ENCODE results near the gene CD8A.
A peak's percentile ranks its signal among the peaks of the same experiment; 100 is the strongest.
"Not testable (repeated sequence)": the region's sequence is repeated elsewhere in the genome, so short reads cannot be mapped to it uniquely, and the experiment has no call there.

Gene CD8A

DNA sequence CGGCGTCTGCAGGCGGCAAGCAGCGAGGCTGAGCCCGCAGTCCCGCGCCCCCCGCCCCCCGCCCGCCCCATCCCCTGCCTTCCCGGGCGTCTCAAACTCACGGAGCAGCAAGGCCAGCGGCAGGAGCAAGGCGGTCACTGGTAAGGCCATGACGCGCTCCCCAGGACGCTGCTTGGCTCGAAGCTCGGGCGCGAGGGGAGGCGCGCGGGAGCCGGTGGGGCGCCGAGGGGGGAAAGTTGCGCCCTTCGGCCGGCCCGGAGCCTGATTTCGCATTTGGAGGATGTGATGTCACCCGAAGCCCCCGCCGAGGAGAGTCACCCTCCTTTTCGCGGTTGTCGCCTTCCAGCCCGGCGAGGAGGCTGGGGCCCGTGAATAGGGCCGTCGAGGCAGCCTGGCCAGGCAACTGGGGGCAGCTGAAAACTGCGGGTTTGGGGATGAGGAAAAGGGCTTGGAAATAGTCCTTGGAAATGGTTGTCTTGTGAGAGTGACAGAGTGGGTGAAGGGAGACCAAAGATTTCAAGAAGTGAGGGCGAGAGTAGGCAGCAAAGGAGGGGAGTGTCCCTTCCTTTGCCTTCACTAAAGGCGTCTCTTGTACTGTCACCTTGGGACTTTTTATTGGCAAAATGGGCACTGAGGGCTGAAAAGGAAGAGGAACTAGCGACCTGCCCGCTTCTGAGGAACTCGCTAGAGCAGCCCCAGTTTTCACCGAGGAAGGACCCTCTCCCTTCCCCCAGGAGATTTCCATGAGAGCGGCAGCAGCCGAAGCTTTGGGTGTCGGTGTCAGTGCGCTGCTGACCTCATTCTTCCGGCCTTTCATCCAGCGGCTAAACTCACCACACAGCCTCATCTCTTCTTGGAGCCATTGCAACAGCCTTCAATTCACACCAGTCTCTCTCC is at the start of gene CD8A:
Gene CD8A (minus strand): TSS at position 238 of the 897 bp plus-strand sequence. CDS start 88 bp downstream, at position 150.
- Mint-ChIP-seq H3K36me3 (ENCODE audit: low read depth) (peaks cover 23% of the 10 kb centered on the region), H3K4me1 (ENCODE audit: low read depth) (peaks cover 40% of the 10 kb centered on the region), H3K27ac (peak within 1 kb of the TSS; percentile 38), H3K4me3 (peak within 1 kb of the TSS; percentile 81), H3K27me3 (ENCODE audit: low read depth) (peaks cover 68% of the 10 kb centered on the region), H3K9me3 (peaks cover 14% of the 10 kb centered on the region)
- DNase-seq (ENCODE audit: low spot score) = no peak

DNA sequence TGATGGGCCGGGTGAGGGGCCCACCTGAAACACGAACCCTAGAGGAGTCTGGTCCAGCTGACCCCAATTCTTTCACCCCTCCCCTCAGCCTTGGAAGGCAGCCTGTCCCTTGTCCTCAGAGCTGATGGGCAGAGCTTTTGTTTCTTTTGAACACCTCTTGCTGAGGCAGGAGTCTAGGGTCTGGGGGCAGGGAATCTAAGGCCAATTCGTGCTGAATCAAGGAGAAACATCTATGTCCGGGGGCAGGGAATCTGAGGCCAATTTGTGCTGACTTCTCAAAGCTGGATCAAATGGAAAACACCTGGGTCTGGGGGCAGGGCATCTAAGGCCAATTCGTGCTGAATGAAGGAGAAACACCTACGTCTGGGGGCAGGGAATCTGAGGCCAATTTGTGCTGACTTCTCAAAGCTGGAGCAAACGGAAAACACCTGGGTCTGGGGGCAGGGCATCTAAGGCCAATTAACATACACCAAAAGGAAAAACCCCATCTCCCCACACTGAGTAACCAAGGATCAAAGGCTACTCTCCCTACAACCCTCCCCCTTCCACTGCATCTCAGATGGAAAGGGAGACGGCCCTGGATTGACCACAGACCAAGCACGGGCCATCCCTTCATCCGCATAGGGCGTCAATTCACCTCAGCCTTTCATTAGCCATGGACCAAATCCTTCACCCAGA is 49.3 kb upstream of the CD8A start:
- H3K9me3 Mint-ChIP-seq, H3K27ac Mint-ChIP-seq: not testable (repeated sequence)

DNA sequence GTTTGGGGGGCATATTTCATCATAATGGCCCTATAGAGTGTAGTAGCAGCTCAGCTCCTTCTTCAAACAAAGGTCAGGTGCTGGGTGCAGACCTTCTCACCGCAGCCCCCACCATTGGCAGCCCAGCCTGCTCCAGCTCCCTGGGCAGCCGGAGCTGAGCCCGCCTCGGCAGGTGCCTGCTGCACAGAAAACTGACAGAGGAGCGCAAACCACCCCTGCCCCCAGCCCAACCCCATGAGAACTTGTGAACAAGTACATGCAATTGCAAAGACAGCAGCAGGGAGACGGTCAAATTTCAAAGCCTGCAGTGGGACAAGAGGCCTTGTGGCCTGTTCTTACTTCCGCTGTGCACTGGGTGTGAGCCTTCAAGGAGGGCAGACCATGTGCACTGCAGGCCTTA is 48.7 kb upstream of the CD8A start:
- H3K4me1 Mint-ChIP-seq (ENCODE audit: low read depth) = peaks cover 13% of the 10 kb centered on the region
- H3K4me3 Mint-ChIP-seq = not testable (repeated sequence)

More for the DNA sequence above, 49.3 kb upstream of the CD8A start:
- DNase-seq (ENCODE audit: low spot score); H3K27me3 Mint-ChIP-seq (ENCODE audit: low read depth); H3K36me3 Mint-ChIP-seq (ENCODE audit: low read depth); H3K4me3 Mint-ChIP-seq: not testable (repeated sequence)
- peaks cover 13% of the 10 kb centered on the region for H3K4me1 Mint-ChIP-seq (ENCODE audit: low read depth)

DNA sequence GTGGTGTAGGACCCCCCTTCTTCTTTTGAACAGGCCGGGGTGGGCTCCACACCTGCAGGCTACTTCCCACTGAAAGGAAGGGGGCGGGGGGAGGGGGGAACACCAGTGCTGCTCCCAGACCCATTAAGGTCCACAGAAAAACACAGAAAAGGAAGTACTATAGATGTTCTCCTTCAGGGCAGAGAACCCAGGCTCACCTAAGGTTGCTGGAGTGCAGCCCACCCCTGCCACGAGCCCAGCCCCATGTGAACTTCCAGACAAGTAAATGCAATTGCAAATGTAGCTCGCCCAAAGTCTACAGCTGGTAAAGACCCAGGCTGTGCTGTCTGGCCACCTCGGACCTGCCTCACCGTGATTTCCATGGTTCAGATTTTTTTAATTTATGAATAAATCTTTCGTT is 47.0 kb upstream of the CD8A start:
- H3K4me1 Mint-ChIP-seq (ENCODE audit: low read depth) = peaks cover 13% of the 10 kb centered on the region
- not testable (repeated sequence) for H3K36me3 Mint-ChIP-seq (ENCODE audit: low read depth); H3K27me3 Mint-ChIP-seq (ENCODE audit: low read depth); H3K4me3 Mint-ChIP-seq; H3K27ac Mint-ChIP-seq; H3K9me3 Mint-ChIP-seq; DNase-seq (ENCODE audit: low spot score)

More for the DNA sequence above, 48.7 kb upstream of the CD8A start:
- not testable (repeated sequence) for H3K27ac Mint-ChIP-seq; H3K36me3 Mint-ChIP-seq (ENCODE audit: low read depth); H3K27me3 Mint-ChIP-seq (ENCODE audit: low read depth); DNase-seq (ENCODE audit: low spot score); H3K9me3 Mint-ChIP-seq

DNA sequence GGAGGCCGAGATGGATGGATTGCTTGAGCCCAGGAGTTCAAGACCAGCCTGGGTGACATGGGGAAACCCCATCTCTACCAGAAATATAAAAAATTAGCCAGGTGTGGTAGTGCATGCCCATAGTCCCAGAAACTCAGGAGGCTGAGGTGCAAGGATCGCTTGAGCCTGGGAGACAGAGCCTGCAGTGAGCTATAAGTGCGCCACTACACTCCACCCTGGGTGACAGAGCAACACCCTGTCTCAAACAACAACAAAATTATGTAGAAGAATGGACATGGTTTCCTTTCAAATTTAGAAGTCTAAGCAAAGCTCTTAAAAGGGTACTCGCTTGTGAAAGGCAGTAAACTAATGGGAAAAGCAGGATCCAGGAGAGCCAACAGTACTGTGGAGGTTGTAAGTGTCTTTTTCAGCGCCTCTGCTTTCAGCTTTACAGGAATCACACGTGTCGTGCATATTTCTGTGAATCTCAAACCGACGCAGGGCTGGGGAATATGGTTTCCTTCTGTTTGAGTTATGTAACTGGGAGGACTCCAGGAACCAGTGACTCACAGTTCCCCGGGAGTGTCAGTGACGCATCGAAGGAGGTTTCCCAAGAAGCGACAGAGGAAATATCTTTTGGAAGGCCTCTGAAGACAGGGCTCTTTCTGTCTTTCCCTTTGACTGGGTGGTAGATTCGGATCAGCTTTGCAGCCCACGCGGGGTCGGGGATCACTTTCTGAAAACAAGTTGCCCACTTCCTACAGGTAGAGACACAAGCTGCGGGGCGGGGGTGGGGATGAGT is 46.4 kb upstream of the CD8A start:
- H3K9me3 Mint-ChIP-seq; H3K4me1 Mint-ChIP-seq (ENCODE audit: low read depth); H3K27ac Mint-ChIP-seq; H3K27me3 Mint-ChIP-seq (ENCODE audit: low read depth); H3K36me3 Mint-ChIP-seq (ENCODE audit: low read depth): not testable (repeated sequence)
- H3K4me3 Mint-ChIP-seq = peak overlapping the region; percentile 36
- DNase-seq (ENCODE audit: low spot score) = peak; percentile 67

DNA sequence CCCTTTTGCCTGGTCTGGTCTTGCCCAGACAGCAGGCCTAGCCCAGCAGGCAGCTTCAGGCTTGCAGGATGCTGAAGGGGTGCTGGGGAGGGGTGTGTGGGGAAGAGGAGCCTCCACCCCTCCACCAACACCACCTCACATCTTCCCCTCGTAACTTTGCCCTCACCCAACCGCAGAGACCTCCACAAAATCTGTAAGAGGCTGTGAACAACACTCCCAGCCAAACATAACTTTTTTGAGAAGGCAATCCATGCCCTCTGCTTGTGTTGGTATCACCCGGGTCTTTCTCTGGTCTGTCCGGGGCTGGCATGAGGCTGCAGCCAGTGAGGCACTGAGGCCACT is 44.8 kb upstream of the CD8A start:
- H3K27ac Mint-ChIP-seq; H3K4me3 Mint-ChIP-seq; H3K9me3 Mint-ChIP-seq; H3K4me1 Mint-ChIP-seq (ENCODE audit: low read depth); DNase-seq (ENCODE audit: low spot score); H3K36me3 Mint-ChIP-seq (ENCODE audit: low read depth): not testable (repeated sequence)
- peaks cover 12% of the 10 kb centered on the region for H3K27me3 Mint-ChIP-seq (ENCODE audit: low read depth)

DNA sequence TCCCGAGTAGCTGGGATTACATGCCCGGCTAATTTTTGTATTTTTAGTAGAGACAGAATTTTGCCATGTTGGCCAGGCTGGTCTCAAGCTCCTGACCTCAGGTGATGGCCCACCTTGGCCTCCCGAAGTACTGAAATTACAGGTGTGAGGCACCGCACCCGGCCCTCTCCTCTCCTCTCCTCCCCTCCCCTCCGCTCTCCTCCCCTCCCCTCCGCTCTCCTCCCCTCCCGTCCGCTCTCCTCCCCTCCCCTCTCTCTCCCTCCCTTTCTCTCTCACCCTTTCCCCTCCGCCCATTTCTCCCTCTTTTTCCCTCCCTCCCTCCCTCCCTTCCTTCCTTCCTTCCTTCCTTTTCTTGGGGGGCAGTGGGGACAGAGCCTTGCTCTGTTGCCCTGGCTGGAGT is 42.6 kb upstream of the CD8A start:
- H3K27me3 Mint-ChIP-seq (ENCODE audit: low read depth) = peaks cover 12% of the 10 kb centered on the region
- no peak overlapping the region for H3K4me3 Mint-ChIP-seq
- DNase-seq (ENCODE audit: low spot score) = no peak
- H3K27ac Mint-ChIP-seq = no peak overlapping the region
- no peaks in the 10 kb centered on the region for H3K9me3 Mint-ChIP-seq
- no peaks in the 10 kb centered on the region for H3K36me3 Mint-ChIP-seq (ENCODE audit: low read depth)
- H3K4me1 Mint-ChIP-seq (ENCODE audit: low read depth) = peaks cover 4% of the 10 kb centered on the region

DNA sequence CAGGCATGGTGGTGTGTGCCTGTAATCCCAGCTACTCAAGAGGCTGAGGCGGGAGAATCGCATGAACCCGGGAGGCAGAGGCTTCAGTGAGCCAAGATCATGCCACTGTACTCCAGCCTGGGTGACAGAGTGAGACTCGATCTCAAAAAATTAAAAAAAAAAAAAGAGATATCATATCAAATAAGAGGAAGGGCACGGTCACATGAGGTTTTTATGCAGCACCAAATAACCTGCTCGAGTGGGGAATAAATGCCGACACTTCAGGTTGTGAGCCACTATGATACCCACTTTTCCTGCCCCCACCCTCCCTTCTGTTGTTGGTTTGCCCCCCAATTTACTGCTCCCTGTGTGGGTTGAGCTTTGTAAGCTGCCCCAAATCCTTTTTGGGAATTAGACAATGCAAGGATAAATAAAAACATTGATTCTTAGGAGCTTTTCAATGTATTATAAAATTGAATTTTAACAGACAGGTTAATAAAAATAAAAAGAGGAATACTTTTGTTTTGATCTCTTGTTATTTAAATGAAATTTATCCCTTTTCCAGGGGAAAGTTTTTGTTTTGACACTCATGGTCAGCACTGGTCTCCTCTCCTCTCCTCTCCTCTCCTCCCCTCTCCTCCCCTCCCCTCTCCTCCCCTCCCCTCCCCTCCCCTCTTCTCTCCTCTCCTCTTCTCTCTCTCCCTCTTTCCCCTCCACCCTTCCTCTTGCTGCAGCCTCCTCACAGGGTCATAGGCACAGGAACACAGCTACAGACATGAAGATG is 41.8 kb upstream of the CD8A start:
- Mint-ChIP-seq H3K36me3 (ENCODE audit: low read depth) (no peaks in the 10 kb centered on the region), H3K27me3 (ENCODE audit: low read depth) (peaks cover 12% of the 10 kb centered on the region), H3K4me1 (ENCODE audit: low read depth) (peaks cover 4% of the 10 kb centered on the region), H3K4me3 (no peak overlapping the region), H3K27ac (no peak overlapping the region), H3K9me3 (no peaks in the 10 kb centered on the region)
- DNase-seq (ENCODE audit: low spot score) = no peak

DNA sequence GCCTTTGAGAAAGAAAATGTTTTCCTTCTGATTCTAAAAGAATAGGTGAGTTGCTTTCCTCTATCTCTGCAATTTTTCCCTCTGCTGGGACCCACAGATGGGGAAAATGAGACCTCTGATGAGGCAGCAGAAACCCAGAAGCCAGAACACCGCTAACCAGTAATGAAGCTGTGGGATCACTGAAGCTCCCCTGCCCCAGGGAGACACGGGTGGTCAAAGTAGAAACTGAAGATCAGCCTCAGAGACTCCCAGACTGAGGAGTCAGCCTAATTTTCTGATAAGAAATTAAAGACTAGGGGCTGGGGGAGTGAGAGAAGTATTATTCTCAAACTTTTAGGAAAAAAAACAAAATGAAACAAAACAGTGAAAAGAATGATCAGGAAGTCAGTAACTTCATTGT is 40.8 kb upstream of the CD8A start:
- Mint-ChIP-seq H3K4me3 (no peak overlapping the region), H3K27ac (no peak overlapping the region), H3K4me1 (ENCODE audit: low read depth) (peaks cover under 1% of the 10 kb centered on the region)

DNA sequence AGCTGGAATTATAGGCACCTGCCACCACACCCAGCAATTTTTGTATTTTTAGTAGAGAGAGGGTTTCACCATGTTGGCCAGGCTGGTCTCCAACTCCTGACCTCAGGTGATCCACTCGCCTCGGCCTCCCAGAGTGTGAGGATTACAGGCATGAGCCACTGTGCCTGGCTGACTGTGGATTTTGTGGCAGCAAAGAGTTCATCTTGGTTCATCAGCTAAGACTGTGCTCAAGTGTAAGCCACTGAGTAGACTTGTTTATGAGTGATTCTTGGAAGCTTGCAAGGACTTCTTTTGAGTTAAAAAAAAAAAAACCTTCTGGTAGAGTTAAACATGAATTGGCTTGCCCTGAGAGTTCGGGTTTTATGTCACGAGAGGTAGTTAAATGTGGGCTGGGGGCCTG is 36.2 kb upstream of the CD8A start:
- Mint-ChIP-seq H3K27me3 (ENCODE audit: low read depth) (peaks cover 15% of the 10 kb centered on the region), H3K4me3 (no peak overlapping the region), H3K9me3 (peaks cover 10% of the 10 kb centered on the region), H3K36me3 (ENCODE audit: low read depth) (no peaks in the 10 kb centered on the region), H3K4me1 (ENCODE audit: low read depth) (peaks cover 9% of the 10 kb centered on the region), H3K27ac (no peak overlapping the region)
- no peak for DNase-seq (ENCODE audit: low spot score)

More for the DNA sequence above, 40.8 kb upstream of the CD8A start:
- DNase-seq (ENCODE audit: low spot score) = no peak
- peaks cover 12% of the 10 kb centered on the region for H3K27me3 Mint-ChIP-seq (ENCODE audit: low read depth)
- H3K36me3 Mint-ChIP-seq (ENCODE audit: low read depth) = no peaks in the 10 kb centered on the region
- H3K9me3 Mint-ChIP-seq = no peaks in the 10 kb centered on the region

DNA sequence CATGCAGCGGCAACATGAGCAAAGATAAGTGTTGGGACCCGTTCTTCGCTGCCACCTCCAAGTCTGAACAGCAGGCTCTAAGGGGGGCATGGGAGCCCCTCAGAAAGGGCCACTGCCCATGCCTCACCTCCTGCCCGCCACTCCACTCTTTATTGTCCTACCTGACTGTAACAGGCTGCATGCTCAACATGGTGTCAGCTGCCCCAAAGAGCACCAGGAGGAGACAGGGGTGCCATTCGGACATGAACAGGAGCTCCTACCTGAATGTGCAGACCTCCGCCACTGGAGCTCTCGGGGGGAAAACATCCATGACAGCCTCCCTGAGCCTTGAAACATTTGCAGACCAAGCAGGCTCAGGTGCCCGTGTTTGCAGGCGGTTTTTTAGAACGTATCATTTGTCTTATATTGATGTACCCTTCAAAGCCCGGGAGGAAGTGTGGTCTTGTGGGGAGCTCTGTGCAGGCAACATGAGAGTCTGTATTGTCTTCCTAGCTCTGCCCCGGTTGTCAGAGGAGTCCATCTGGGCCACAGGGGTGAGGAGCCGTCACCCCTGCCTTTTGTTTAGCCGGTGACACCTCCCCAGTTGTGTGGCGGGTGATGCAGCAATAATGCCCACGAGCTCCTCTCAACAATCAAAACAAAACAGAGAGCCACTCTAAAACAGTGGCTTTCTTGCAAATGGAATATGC is 35.1 kb upstream of the CD8A start:
- Mint-ChIP-seq H3K9me3 (peaks cover 10% of the 10 kb centered on the region), H3K36me3 (ENCODE audit: low read depth) (no peaks in the 10 kb centered on the region), H3K27ac (peak overlapping the region; percentile 49), H3K27me3 (ENCODE audit: low read depth) (peaks cover 7% of the 10 kb centered on the region), H3K4me1 (ENCODE audit: low read depth) (peaks cover 9% of the 10 kb centered on the region), H3K4me3 (peak overlapping the region; percentile 81)
- DNase-seq (ENCODE audit: low spot score) = peak; percentile 26

DNA sequence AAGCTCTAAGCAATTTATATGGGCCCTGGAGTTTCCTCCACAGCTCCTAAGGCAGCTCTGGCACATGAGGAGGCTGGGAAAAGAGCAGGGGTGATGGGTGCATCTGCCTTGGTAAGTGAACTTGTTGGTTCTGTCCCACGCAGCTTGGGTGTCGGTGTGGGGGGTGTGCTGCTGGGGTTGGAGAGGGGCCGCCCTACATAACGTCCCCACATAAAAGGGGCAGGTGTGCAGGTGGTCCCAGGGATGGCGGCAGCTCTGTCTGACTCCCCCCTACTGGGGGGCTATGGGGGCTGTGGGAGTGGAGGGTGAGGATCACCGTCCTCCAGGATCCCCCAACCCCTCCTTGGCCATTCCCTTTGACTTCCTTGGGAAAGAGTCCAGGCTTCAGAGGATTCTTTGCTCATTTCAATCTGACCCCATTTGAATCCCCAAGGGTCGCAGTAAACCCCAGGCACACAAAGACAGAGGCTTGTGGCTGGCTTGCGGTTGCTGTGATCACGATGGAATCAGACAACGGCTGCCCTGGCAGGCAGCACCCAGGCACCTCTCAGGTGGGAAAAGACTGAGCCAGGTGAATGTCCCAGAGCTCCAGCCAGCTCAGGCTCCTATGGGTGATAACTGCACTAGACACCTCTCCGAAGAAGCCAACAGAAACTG is 34.5 kb upstream of the CD8A start:
- DNase-seq (ENCODE audit: low spot score) = no peak
- Mint-ChIP-seq H3K36me3 (ENCODE audit: low read depth) (no peaks in the 10 kb centered on the region), H3K4me3 (peak overlapping the region; percentile 25), H3K27ac (no peak overlapping the region), H3K4me1 (ENCODE audit: low read depth) (peaks cover 9% of the 10 kb centered on the region), H3K27me3 (ENCODE audit: low read depth) (peaks cover 7% of the 10 kb centered on the region), H3K9me3 (peaks cover 10% of the 10 kb centered on the region)

Data from T-helper 2 cell treated with Interferon-gamma antibody and Interleukin-4, amounts not matched to agents 5 μg/mL and 100 μg/mL, for 36 hours (primary cell).